Peyer's patch (tissue), 4 donors: ENCODE data around the gene ACTBL2. TPM values are rescaled to one million over a fixed set of nuclear protein-coding genes. Genes with fewer than 3 reads are reported as not detected.
"Not testable (repeated sequence)": the region's sequence is repeated elsewhere in the genome, so short reads cannot be mapped to it uniquely, and the experiment has no call there.

ENCODE experiments used
- DNase-seq, 3 donors: peaks; one replicate each; pipeline ENCODE4 v3.0.0-alpha.2; 2017 to 2019
- H3K27ac ChIP-seq, 4 donors: fragments of 200-600 bp; sonication (generic); one replicate each; pipeline ENCODE4 v1.5.1; 2016 to 2019
- H3K27me3 ChIP-seq, 2 donors: fragments of 200-600 bp; sonication (generic); one replicate each; pipeline ENCODE4 v1.5.1; 2019
- H3K36me3 ChIP-seq, 3 donors: fragments of 200-600 bp; sonication (generic); one replicate each; pipeline ENCODE4 v1.5.1; 2016 to 2019
- H3K4me1 ChIP-seq, 4 donors: fragments of 200-600 bp; sonication (generic); one replicate each; pipeline ENCODE4 v1.5.1; 2016 to 2019
- H3K4me3 ChIP-seq, 4 donors: fragments of 200-600 bp; sonication (generic); 1 replicate in 3 of 4; 2 replicates in 1 of 4; pipeline ENCODE4 v1.5.1; 2016 to 2019; ENCODE audit warnings: mild to moderate bottlenecking in 1 of 4
- H3K9me3 ChIP-seq, 4 donors: fragments of 200-600 bp; sonication (generic); one replicate each; pipeline ENCODE4 v1.5.1; 2016 to 2019; ENCODE audit warnings: mild to moderate bottlenecking in 1 of 4
- CTCF ChIP-seq, 6 experiments: fragments of 450-650 bp in 4 of 6; fragments of 200-600 bp in 2 of 6; sonication (generic) in 1 of 6; IDR thresholded peaks; one replicate each; pipeline ENCODE4 v1.5.1; 2017 to 2019; ENCODE audit warnings: antibody characterized with exemption in 6 of 6, mild to moderate bottlenecking in 3 of 6, moderate library complexity in 1 of 6
- POLR2A ChIP-seq, 2 donors: fragments of 450-650 bp; IDR thresholded peaks; one replicate each; pipeline ENCODE4 v1.5.1; 2017; ENCODE audit warnings: antibody characterized with exemption in 2 of 2, mild to moderate bottlenecking in 2 of 2, moderate library complexity in 2 of 2
- total RNA-seq, 4 donors: library from RNA; depleted of rRNA; stranded (reverse); fragments of >200 nt; gene quantifications; one replicate each; pipeline ENCODE4 v1.1.0, GENCODE V29; 2016

ACTBL2 gene
- not detected for total RNA-seq

DNA sequence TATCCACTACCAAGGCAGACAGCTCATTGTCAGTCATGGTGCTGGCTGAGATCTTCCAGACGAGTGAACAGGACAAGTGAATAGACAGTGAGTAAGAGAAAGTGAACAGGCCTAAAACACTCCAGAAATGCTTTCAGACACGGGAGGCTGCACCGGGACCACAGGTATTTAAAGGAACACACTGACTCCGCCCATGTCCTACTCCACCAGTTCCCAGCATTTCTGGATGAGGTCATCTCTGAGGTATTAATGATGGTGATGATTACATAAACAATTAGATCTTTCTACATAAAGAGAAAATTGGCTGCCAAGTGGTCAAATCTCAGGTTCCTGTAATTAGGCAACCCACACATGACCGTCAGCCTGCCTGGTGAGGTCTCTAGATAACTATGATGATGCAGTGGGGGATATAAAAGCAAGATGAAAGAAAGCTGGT, at the start of gene ACTBL2:
ACTBL2 (minus strand) TSS at position 141 of the 436 bp plus-strand sequence; CDS start at position 37, 104 bp downstream.
- no peaks in the 10 kb centered on the region for H3K9me3 ChIP-seq
- no peak within 1 kb of the TSS for H3K27ac ChIP-seq
- H3K27me3 ChIP-seq: no peaks in the 10 kb centered on the region
- TF ChIP-seq POLR2A (IDR thresholded peaks at IDR 0.05) (no peak), CTCF (IDR thresholded peaks at IDR 0.05) (no peak)
- DNase-seq: no peak
- no peaks in the 10 kb centered on the region for H3K36me3 ChIP-seq
- H3K4me1 ChIP-seq: no peaks in the 10 kb centered on the region
- H3K4me3 ChIP-seq: no peak within 1 kb of the TSS

DNA sequence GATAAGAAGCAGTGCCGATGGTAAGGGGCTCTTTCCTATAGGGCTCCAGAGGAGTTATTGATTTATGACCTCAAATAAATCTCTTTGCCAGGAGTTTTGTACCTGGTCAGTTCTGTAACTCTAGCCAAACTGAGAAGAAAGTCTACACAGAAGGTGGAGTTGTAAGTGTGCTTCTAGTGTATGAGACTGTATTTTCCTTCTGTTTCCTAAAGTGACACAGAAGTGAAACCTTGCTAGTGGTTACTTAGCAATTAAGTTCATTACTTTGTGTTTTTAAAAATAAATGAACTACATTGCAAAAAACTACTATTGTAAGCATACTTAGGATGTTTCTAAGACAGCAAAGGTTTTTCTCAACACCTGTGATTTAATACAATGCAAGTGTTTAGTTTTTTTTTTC, 48.7 kb upstream of the ACTBL2 start:
- no peaks in the 10 kb centered on the region for H3K36me3 ChIP-seq
- no peak overlapping the region for H3K27ac ChIP-seq
- TF ChIP-seq POLR2A (IDR thresholded peaks at IDR 0.05) (no peak), CTCF (IDR thresholded peaks at IDR 0.05) (no peak)
- no peaks in the 10 kb centered on the region for H3K4me1 ChIP-seq
- no peaks in the 10 kb centered on the region for H3K27me3 ChIP-seq
- H3K9me3 ChIP-seq: no peaks in the 10 kb centered on the region
- no peak overlapping the region for H3K4me3 ChIP-seq
- DNase-seq: no peak

GRCh38 chr5:57529864-57530263, 47.3 kb upstream of the ACTBL2 start:
- TF ChIP-seq POLR2A (IDR thresholded peaks at IDR 0.05) (no peak), CTCF (IDR thresholded peaks at IDR 0.05) (no peak)
- no peak for DNase-seq
- Histone ChIP-seq H3K4me3 (no peak overlapping the region), H3K9me3 (no peaks in the 10 kb centered on the region), H3K36me3 (no peaks in the 10 kb centered on the region), H3K27me3 (no peaks in the 10 kb centered on the region), H3K27ac (no peak overlapping the region), H3K4me1 (no peaks in the 10 kb centered on the region)

GRCh38 chr5:57527870-57528269, 45.3 kb upstream of the ACTBL2 start:
- no peaks in the 10 kb centered on the region for H3K36me3 ChIP-seq
- no peak for TF ChIP-seq POLR2A (IDR thresholded peaks at IDR 0.05)
- no peak for TF ChIP-seq CTCF (IDR thresholded peaks at IDR 0.05)
- H3K9me3 ChIP-seq: no peaks in the 10 kb centered on the region
- no peak overlapping the region for H3K4me3 ChIP-seq
- H3K27ac ChIP-seq: no peak overlapping the region
- no peaks in the 10 kb centered on the region for H3K4me1 ChIP-seq
- no peak for DNase-seq
- no peaks in the 10 kb centered on the region for H3K27me3 ChIP-seq

DNA sequence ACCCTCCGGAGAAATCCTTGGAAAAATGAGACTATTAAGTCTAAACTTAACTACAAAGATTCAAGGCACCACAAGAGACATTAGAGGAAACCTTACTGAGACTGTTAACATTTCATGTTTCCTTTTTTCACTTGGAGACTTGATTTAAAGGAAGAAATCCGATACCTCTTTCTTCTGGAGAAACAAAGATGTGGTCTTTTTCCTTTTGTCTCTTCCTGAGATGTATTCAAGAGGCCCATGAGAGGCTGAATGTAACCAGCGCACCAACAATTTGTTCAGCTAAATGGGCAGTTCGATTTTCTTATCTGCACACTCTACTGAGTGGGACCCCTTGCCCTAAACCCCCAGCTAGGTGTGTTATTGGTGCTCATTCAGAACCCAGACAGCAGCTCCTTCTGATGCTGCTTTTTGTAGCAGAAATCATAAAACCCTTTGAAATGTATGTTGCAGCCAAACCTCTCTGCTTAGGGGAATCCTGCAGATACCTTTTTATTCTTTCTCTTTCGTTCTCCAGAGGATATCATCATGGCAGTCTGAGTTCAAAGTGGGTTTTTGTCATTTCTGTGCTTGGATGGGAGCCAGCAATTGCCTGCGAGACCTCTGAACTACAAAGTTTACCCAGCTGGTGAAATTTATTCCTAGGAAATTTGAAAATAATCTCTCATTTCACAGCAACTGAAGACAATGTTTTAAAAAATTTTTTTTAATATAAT, 41.9 kb upstream of the ACTBL2 start:
- no peaks in the 10 kb centered on the region for H3K36me3 ChIP-seq
- no peak overlapping the region for H3K27ac ChIP-seq
- TF ChIP-seq POLR2A (IDR thresholded peaks at IDR 0.05) (no peak), CTCF (IDR thresholded peaks at IDR 0.05) (no peak)
- H3K4me3 ChIP-seq: no peak overlapping the region
- no peak for DNase-seq
- no peaks in the 10 kb centered on the region for H3K4me1 ChIP-seq
- H3K9me3 ChIP-seq: no peaks in the 10 kb centered on the region
- H3K27me3 ChIP-seq: no peaks in the 10 kb centered on the region

DNA sequence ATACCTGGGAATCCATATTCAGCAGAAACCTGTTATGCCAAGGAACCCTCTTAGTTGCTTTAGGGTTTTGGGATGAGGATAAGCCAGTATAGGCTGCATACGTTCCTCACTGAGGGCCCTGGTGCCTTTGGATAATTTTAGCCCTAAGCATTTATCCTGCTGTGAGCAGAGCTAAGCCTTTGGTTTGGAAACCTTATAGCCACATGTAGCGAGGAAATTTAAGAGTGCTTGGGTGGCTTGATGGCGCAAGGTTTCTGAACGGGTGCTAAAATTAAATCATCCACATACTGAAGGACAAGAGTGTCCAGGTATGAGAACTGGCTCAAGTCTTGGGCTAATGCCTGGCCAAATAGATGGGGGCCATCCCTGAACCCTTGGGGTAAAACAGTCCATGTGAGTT, 39.9 kb upstream of the ACTBL2 start:
- not testable (repeated sequence) for H3K4me1 ChIP-seq, DNase-seq, H3K27ac ChIP-seq, H3K9me3 ChIP-seq, H3K4me3 ChIP-seq, H3K27me3 ChIP-seq, H3K36me3 ChIP-seq

- not testable (repeated sequence) for H3K4me1 ChIP-seq, H3K4me3 ChIP-seq, H3K9me3 ChIP-seq, H3K27me3 ChIP-seq, H3K36me3 ChIP-seq, H3K27ac ChIP-seq, DNase-seq
These were observed 35.8 kb upstream of the ACTBL2 start for GRCh38 chr5:57518415-57518814.
